PC-9 (cell line): ENCODE measurements around the gene DEUP1. TPM values are rescaled to one million over a fixed set of nuclear protein-coding genes. Genes with fewer than 3 reads are reported as not detected.

Experiments used
- BruUV-seq: library from RNA; stranded (reverse); fragments of 400-500 nt; replicated peaks from 2 replicates; lab custom pipeline; 2021; lab: Mats Ljungman, UMichigan
- CTCF ChIA-PET: fragments of 300-600 bp; sonication (Branson Sonifier 250); formaldehyde crosslinking; loops from one replicate; lab custom pipeline; 2022; ENCODE audit warnings: antibody characterized with exemption; lab: Charles Lee
- POLR2A ChIA-PET: fragments of 300-600 bp; sonication (Branson Sonifier 250); formaldehyde crosslinking; loops from one replicate; lab custom pipeline; 2022; ENCODE audit warnings: antibody characterized with exemption; ENCODE audit not compliant: unreplicated experiment; lab: Charles Lee
- DNase-seq, 2 experiments: peaks; one replicate each; pipeline versions ENCODE4 v3.0.0 to v3.0.0-alpha.2; 2015 to 2022; ENCODE audit warnings: mixed read lengths in 1 of 2
- H2AFZ ChIP-seq: fragments of 200-600 bp; sonication (generic); 2 replicates; pipeline ENCODE4 v1.8.1; 2017; ENCODE audit warnings: antibody characterized with exemption
- H3F3A ChIP-seq: fragments of 200-600 bp; sonication (generic); 2 replicates; pipeline ENCODE4 v1.8.1; 2017; ENCODE audit warnings: antibody characterized with exemption, mild to moderate bottlenecking, low read depth; ENCODE audit not compliant: insufficient read depth
- H3K27ac ChIP-seq: fragments of 200-600 bp; sonication (generic); 2 replicates; pipeline ENCODE4 v1.6.1; 2016; ENCODE audit warnings: mixed run types
- H3K27me3 ChIP-seq: fragments of 200-600 bp; sonication (generic); 2 replicates; pipeline ENCODE4 v1.6.1; 2016; ENCODE audit warnings: low read depth, mixed run types; ENCODE audit not compliant: insufficient read depth
- H3K36me3 ChIP-seq: fragments of 200-600 bp; sonication (generic); 2 replicates; pipeline ENCODE4 v1.6.1; 2016; ENCODE audit warnings: low read depth, mixed run types
- H3K4me1 ChIP-seq: fragments of 200-600 bp; sonication (generic); replicated peaks from 2 replicates; pipeline ENCODE4 v1.6.1; 2016; ENCODE audit warnings: mixed run types; ENCODE audit not compliant: insufficient read depth
- H3K4me2 ChIP-seq: fragments of 200-600 bp; sonication (generic); 2 replicates; pipeline ENCODE4 v1.6.1; 2017; ENCODE audit warnings: mixed run types
- H3K4me3 ChIP-seq: fragments of 200-600 bp; sonication (generic); 2 replicates; pipeline ENCODE4 v1.6.1; 2016; ENCODE audit warnings: mixed run types
- H3K79me2 ChIP-seq: fragments of 200-600 bp; sonication (generic); 2 replicates; pipeline ENCODE4 v1.6.1; 2017; ENCODE audit warnings: low read depth, mixed run types
- H3K9me2 ChIP-seq: fragments of 200-600 bp; sonication (generic); 2 replicates; pipeline ENCODE4 v1.8.1; 2017; ENCODE audit warnings: mild to moderate bottlenecking; ENCODE audit not compliant: insufficient read depth
- H3K9me3 ChIP-seq: fragments of 200-600 bp; sonication (generic); 2 replicates; pipeline ENCODE4 v1.8.1; 2016; ENCODE audit warnings: low read depth; ENCODE audit not compliant: insufficient read depth
- H4K20me1 ChIP-seq: fragments of 200-600 bp; sonication (generic); 2 replicates; pipeline ENCODE4 v1.8.1; 2017; ENCODE audit not compliant: insufficient read depth
- EZH2 ChIP-seq: fragments of 200-600 bp; sonication (generic); IDR thresholded peaks from 2 replicates; pipeline ENCODE4 v1.8.0; 2017; ENCODE audit warnings: antibody characterized with exemption, low read depth
- intact Hi-C: fragments of 100-400 bp; cut with micrococcal nuclease; formaldehyde crosslinking; loops from one replicate; pipeline ENCODE4 v1.10.0; 2022; ENCODE audit not compliant: unreplicated experiment
- total RNA-seq: library from RNA; stranded (reverse); gene quantifications from 2 replicates; pipeline ENCODE4 v1.2.3, GENCODE V29; 2021
- TF ChIP-seq, protein P1 (sequence below): fragments of 200-600 bp; sonication (generic); conservative IDR thresholded peaks from 2 replicates; pipeline ENCODE4 v1.6.1; 2017; ENCODE audit warnings: mixed run types, antibody characterized with exemption, mild to moderate bottlenecking, moderate library complexity

Gene DEUP1
- total RNA-seq, 1 experiment from 2014 or later: not detected

DNA sequence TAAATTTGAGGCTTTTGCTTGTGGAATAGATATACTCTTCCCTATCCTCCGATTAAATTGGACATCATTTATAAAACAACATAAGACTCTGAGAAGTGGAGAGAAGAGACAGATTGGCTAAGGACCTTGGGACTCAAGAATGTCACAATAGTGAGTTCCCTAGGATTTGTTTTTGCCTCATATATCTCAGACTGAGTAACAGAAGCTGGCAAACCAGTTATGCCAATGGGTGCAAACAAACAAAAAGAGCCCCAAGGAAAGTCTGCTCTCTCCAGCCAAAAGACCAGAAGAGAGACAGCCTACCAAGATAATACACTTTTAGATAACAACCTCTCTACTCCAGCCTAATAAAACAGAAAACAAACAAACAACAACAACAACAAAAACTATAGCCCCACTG, 28.9 kb downstream of the DEUP1 start:
- Histone ChIP-seq H3K27me3 (no peaks in the 10 kb centered on the region), H3K4me3 (no peak overlapping the region), H3K36me3 (no peaks in the 10 kb centered on the region), H3K27ac (no peak overlapping the region), H2AFZ (no peak overlapping the region), H3K4me1 (no peaks in the 10 kb centered on the region), H3K9me3 (no peaks in the 10 kb centered on the region), H4K20me1 (no peaks in the 10 kb centered on the region), H3K9me2 (no peaks in the 10 kb centered on the region), H3K79me2 (no peaks in the 10 kb centered on the region), H3F3A (no peaks in the 10 kb centered on the region), H3K4me2 (no peak overlapping the region)
- DNase-seq: no peak
- ChIA-PET CTCF (no interaction called here), POLR2A (interaction anchor here (0.6 kb wide), 1 partner anchor 247 kb away, joined by 4 read pairs; no protein-coding TSS in a partner anchor)
- TF ChIP-seq, protein P1, sequence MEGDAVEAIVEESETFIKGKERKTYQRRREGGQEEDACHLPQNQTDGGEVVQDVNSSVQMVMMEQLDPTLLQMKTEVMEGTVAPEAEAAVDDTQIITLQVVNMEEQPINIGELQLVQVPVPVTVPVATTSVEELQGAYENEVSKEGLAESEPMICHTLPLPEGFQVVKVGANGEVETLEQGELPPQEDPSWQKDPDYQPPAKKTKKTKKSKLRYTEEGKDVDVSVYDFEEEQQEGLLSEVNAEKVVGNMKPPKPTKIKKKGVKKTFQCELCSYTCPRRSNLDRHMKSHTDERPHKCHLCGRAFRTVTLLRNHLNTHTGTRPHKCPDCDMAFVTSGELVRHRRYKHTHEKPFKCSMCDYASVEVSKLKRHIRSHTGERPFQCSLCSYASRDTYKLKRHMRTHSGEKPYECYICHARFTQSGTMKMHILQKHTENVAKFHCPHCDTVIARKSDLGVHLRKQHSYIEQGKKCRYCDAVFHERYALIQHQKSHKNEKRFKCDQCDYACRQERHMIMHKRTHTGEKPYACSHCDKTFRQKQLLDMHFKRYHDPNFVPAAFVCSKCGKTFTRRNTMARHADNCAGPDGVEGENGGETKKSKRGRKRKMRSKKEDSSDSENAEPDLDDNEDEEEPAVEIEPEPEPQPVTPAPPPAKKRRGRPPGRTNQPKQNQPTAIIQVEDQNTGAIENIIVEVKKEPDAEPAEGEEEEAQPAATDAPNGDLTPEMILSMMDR: no peak
- no peak for TF ChIP-seq EZH2
- BruUV-seq: no TSS peak
- intact Hi-C loops: no loop called here

DNA sequence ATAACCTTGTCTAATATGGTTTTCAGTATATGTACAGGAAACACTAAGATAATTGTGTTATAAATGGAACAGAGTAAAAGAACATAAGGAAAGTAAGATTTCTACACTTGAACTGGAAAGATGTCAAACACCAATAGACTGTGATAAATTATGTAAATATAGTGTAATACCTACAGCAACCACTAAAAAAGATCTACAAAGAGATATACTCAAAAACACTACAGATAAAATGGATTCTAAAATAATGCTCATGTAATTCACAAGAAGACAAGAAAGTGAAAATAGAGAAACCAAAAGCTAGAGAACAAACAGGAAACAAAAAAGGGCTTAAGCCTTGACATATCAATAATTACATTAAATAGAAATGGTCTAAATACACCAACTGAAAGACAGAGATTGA, 30.9 kb downstream of the DEUP1 start:
- BruUV-seq: no TSS peak
- TF ChIP-seq, protein P1: 0 out of 2 replicates have a peak, but pooled peaks have one; percentile 27
- TF ChIP-seq EZH2: no peak
- Histone ChIP-seq H3K4me3 (no peak overlapping the region), H3K9me3 (no peaks in the 10 kb centered on the region), H3K36me3 (no peaks in the 10 kb centered on the region), H3K4me1 (no peaks in the 10 kb centered on the region), H3K9me2 (no peaks in the 10 kb centered on the region), H3K4me2 (no peak overlapping the region), H3K27me3 (no peaks in the 10 kb centered on the region), H4K20me1 (no peaks in the 10 kb centered on the region), H3K79me2 (no peaks in the 10 kb centered on the region), H2AFZ (no peak overlapping the region), H3F3A (no peaks in the 10 kb centered on the region), H3K27ac (no peak overlapping the region)
- DNase-seq: no peak
- ChIA-PET CTCF (no interaction called here), POLR2A (no interaction called here)
- intact Hi-C loops: no loop called here

DNA sequence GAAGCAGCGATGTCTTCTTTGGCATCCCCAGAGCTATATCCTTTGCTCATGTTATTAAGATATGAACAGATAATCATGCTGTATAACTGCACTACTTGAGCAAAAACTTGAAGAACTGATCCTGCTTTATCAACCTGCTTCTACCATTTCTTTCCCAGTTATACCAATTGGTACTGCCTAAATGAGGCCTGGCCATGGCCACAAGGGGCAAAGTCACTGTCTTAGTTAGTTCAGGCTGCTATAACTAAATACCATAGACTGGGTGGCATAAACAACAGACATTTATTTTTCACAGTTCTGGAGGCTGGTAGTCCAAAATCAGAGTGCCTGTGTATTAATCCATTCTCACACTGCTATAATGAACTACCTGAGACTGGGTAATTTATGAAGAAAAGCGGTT, 37.5 kb downstream of the DEUP1 start:
- H3K9me2 ChIP-seq: no peaks in the 10 kb centered on the region; the same call in 1 of the 2 replicates
- H3F3A ChIP-seq: no peaks in the 10 kb centered on the region
- H3K4me3 ChIP-seq: no peak overlapping the region
- no peak overlapping the region for H2AFZ ChIP-seq
- no peaks in the 10 kb centered on the region for H4K20me1 ChIP-seq
- H3K36me3 ChIP-seq: no peaks in the 10 kb centered on the region
- H3K9me3 ChIP-seq: no peaks in the 10 kb centered on the region
- no peaks in the 10 kb centered on the region for H3K27me3 ChIP-seq
- no peaks in the 10 kb centered on the region for H3K79me2 ChIP-seq
- no peaks in the 10 kb centered on the region for H3K4me1 ChIP-seq
- BruUV-seq: no TSS peak
- DNase-seq: no peak
- no peak overlapping the region for H3K27ac ChIP-seq
- ChIA-PET CTCF (no interaction called here), POLR2A (no interaction called here)
- TF ChIP-seq EZH2: no peak
- TF ChIP-seq, protein P1: no peak
- intact Hi-C loops: no loop called here
- H3K4me2 ChIP-seq: no peak overlapping the region
